ENCODE data around the gene POLR2J.
"Not testable (repeated sequence)": the region's sequence is repeated elsewhere in the genome, so short reads cannot be mapped to it uniquely, and the experiment has no call there.

DNA sequence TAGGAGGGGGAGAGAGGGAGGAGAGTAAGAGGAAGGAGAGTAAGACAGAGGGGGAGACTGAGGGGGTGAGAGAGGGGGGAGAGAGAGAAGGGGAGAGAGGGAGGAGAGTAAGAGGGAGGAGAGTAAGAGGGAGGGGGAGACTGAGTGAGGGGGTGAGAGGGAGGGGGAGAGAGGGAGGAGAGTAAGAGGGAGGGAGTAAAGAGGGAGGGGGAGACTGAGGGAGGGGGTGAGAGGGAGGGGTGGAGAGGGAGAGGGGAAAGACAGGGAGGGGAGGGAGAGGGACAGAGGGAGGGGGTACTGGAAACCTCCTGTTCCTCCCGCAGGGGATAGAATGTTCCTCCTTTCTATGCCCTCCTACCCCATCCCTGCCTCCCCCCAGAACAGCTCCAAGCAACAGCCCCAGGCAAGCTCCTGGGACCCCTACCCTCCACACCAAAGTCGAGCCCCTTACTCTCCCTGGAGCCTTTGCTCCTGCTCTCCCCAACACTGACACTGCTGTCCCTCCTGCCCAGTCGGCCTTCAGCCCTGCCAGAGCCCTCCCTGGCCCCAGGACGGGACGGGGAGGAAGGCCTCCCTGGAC lies 34.0 kb upstream of the POLR2J start:
- TF ChIP-seq CTCF (IDR thresholded peaks at IDR 0.05; ENCODE audit: low read depth, low read length, missing input control); EGR1 (IDR thresholded peaks at IDR 0.05; ENCODE audit: low read depth in 2 of 2); SP1 (IDR thresholded peaks at IDR 0.05); TAF1 (conservative IDR thresholded peaks at IDR 0.05): not testable (repeated sequence)
